Neural progenitor cell (in vitro differentiated cells): ENCODE measurements around the gene PGRMC2.

ENCODE experiments used
- CTCF ChIP-seq: fragments of 200-600 bp; sonication (generic); IDR thresholded peaks from 2 replicates; pipeline ENCODE4 v1.5.1; 2017; ENCODE audit warnings: antibody characterized with exemption, mild to moderate bottlenecking
- EZH2phosphoT487 ChIP-seq: fragments of 200-600 bp; sonication (generic); IDR thresholded peaks from 2 replicates; pipeline ENCODE4 v1.6.1; 2017; ENCODE audit warnings: antibody characterized with exemption

- TF ChIP-seq CTCF = no peak
- TF ChIP-seq EZH2phosphoT487 = no peak
Observed at GRCh38 chr4:128299848-128300247, 12.2 kb upstream of the PGRMC2 start.
